ENCODE measurements around the gene COLEC11. TPM values are rescaled to one million over a fixed set of nuclear protein-coding genes. Genes with fewer than 3 reads are reported as not detected.

COLEC11 gene
- total and polyA plus RNA-seq, 9 donors: 16.7 to 187 (median 59.9) TPM

GRCh38 chr2:3630631-3631030 is 35.7 kb downstream of the COLEC11 start:
- Histone ChIP-seq H3K36me3 (no peaks in the 10 kb centered on the region), H3K4me1 (ENCODE audit: insufficient read depth) (peaks cover 63% of the 10 kb centered on the region), H3K27ac (peak overlapping the region in 1 of 2 donors; percentile 68), H3K27me3 (no peaks in the 10 kb centered on the region), H3K9me3 (no peaks in the 10 kb centered on the region), H3K4me3 (no peak overlapping the region)
- WGBS, 3 donors: 16 to 47% (median 19%) methylated on average over 7 of the region's 7 CpGs
- peak in 4 of 5 donors; percentile 21 to 55 (median 48) for DNase-seq
- TF ChIP-seq POLR2A (IDR thresholded peaks at IDR 0.05): no peak
- no peak for TF ChIP-seq EP300 (IDR thresholded peaks at IDR 0.05)
- no peak for TF ChIP-seq CTCF (IDR thresholded peaks at IDR 0.05)
- intact Hi-C loops (cut with DNase I): loop anchor here in 1 of 4 donors (5.0 kb wide), 1 partner anchor 33 kb away; the partner anchor contains the start of gene COLEC11

- Histone ChIP-seq H3K27ac (peak overlapping the region; percentile 2 to 68), H3K4me3 (no peak overlapping the region), H3K9me3 (no peaks in the 10 kb centered on the region), H3K36me3 (no peaks in the 10 kb centered on the region), H3K4me1 (ENCODE audit: insufficient read depth) (peaks cover 56% of the 10 kb centered on the region), H3K27me3 (no peaks in the 10 kb centered on the region)
- intact Hi-C loops (cut with DNase I): loop anchor here in 1 of 4 donors (5.0 kb wide), 1 partner anchor 34 kb away; the partner anchor contains the start of gene COLEC11
- no peak for TF ChIP-seq POLR2A (IDR thresholded peaks at IDR 0.05)
- no peak for TF ChIP-seq CTCF (IDR thresholded peaks at IDR 0.05)
- no peak for TF ChIP-seq EP300 (IDR thresholded peaks at IDR 0.05)
- WGBS, 3 donors: 22 to 51% (median 25%) methylated on average over 13 to 15 of the region's 15 CpGs
- peak in 4 of 5 donors; percentile 60 to 81 (median 75) for DNase-seq
Measured at GRCh38 chr2:3631161-3631850, 36.4 kb downstream of the COLEC11 start.

- peak overlapping the region in 1 of 2 donors; percentile 68 for H3K27ac ChIP-seq
- 82 to 87% (median 86%) methylated on average over 26 of the region's 26 CpGs for WGBS, 3 donors
- peaks cover 52% of the 10 kb centered on the region for H3K4me1 ChIP-seq (ENCODE audit: insufficient read depth)
- peak in 3 of 5 donors; percentile 24 to 48 (median 43) for DNase-seq
- TF ChIP-seq POLR2A (IDR thresholded peaks at IDR 0.05) (no peak), CTCF (IDR thresholded peaks at IDR 0.05) (no peak), EP300 (IDR thresholded peaks at IDR 0.05) (no peak)
- no peaks in the 10 kb centered on the region for H3K27me3 ChIP-seq
- no peaks in the 10 kb centered on the region for H3K9me3 ChIP-seq
- no peaks in the 10 kb centered on the region for H3K36me3 ChIP-seq
- H3K4me3 ChIP-seq: no peak overlapping the region
- intact Hi-C loops (cut with DNase I): loop anchor here in 1 of 4 donors (5.0 kb wide), 1 partner anchor 35 kb away; the partner anchor contains the start of gene COLEC11
Measured at GRCh38 chr2:3631851-3632659, 37.1 kb downstream of the COLEC11 start.
